Rectal smooth muscle tissue (tissue), 1 donor: ENCODE measurements around the gene MAPK7.

Experiments used
- H3K27ac ChIP-seq: one replicate; pipeline ENCODE4 v1.7.0; 2013; ENCODE audit warnings: low read depth, low read length, inconsistent platforms
- H3K27me3 ChIP-seq: one replicate; pipeline ENCODE4 v1.7.0; 2013; ENCODE audit warnings: low read length; ENCODE audit not compliant: control insufficient read depth, insufficient read depth
- H3K36me3 ChIP-seq: one replicate; pipeline ENCODE4 v1.7.0; 2013; ENCODE audit warnings: low read length; ENCODE audit not compliant: control insufficient read depth, insufficient read depth
- H3K4me1 ChIP-seq: one replicate; pipeline ENCODE4 v1.7.0; 2013; ENCODE audit warnings: low read length; ENCODE audit not compliant: control insufficient read depth, insufficient read depth
- H3K4me3 ChIP-seq: one replicate; pipeline ENCODE4 v1.7.0; 2013; ENCODE audit warnings: low read length
- H3K9ac ChIP-seq: one replicate; pipeline ENCODE4 v1.7.0; 2013; ENCODE audit warnings: low read length

The MAPK7 gene

DNA sequence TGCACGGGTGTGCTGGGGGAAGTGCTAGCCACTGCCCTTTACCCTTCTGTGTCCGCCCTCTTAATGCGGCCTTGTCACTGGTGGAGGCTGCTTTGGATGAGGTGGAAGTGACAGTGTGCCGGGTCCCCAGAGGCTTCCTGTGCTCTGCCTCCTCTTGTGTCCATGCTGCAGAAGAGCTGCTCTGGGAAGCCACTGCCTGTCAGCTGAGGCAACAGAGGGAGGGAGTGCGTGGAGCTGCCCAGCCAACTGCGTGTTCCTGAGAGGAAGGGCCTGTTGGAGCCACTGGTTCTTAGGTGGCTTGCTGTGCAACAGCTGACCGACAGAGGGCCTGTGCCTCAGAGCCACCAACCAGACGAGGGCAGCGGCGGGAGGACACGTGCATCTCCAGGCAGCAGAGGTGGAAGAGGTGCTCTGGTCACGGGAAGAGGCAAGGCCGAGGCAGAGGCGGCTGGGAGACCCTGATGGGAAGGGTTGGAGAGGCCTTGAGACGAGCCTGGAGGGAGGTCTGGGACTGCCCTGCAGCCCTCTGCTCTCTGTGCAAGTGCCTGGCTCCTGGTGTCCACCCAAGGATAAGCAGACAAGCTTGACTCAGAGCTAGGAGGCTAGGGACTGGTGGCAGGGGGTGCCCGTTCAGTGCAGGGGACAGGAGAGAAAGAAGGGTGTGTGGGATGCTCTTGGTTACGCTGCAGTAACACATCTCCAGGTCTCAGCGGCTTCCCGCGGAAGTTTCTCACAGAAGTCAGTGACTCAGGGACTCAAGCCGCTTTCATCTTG, 41.2 kb upstream of the MAPK7 start:
- Histone ChIP-seq H3K27ac (no peak overlapping the region), H3K9ac (no peak overlapping the region), H3K36me3 (no peaks in the 10 kb centered on the region), H3K27me3 (no peaks in the 10 kb centered on the region), H3K4me3 (no peak overlapping the region), H3K4me1 (peaks cover 4% of the 10 kb centered on the region)

DNA sequence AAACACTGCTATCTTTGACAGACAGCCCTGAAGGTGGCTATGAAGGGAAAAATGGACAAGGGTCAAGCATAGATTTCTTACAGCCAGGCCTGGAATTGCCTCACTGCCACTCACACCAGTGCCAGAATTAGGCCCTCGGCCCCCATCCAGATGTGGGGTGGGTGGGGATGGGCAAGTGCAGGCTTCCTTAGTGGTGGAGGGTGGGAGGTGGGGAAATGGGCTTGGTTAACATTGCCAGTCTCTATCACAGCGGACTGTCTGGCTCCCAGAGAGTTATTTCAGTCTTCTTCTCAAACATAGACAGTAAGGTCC, 40.6 kb upstream of the MAPK7 start:
- Histone ChIP-seq H3K4me1 (peaks cover 5% of the 10 kb centered on the region), H3K9ac (no peak overlapping the region), H3K27me3 (no peaks in the 10 kb centered on the region), H3K27ac (no peak overlapping the region), H3K4me3 (no peak overlapping the region), H3K36me3 (no peaks in the 10 kb centered on the region)

DNA sequence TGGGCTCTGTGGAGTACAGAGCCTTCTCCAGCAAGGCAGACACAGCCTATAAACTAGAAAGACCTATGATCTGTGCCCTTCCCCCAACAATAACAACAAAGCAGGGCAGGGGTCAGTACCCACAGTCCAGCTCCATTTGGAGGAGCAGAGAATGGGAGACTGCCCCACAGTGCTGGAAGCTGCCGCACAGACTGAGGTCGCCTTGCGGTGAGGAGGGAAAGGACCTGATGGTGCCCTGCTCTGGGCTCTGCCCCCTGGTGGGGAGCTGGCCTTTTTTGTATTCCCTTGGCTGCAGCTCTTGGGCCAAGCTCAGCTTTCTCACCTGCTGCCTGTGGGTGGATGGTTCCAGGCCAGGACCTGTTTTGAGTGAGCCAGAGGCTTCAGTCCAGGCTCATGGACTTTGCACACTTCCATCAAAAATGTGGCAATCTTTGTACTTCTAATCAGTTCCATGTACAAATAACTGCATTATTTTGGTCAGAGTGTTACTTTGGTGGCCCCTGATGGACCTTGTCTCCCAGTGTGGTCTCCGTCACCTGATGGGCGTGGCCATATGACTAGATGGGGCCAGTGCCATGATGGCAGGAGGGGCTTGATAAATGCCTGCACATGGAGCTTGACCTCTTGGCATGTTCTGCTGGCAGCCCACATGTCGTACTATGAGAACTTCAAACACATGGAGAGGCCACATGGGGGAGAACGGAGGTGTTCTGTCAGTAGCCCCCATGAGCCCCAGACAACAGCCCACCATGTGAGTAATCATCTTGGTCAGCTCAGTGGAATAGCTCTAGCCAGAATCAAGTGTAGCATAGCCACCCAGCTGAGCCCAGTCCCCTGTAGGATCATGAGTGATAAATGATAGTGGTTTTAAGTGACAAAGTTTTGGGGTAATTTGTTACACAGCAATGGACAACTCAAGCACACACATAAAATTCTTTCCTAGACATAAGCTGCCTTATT, 40.0 kb upstream of the MAPK7 start:
- H3K27me3 ChIP-seq = no peaks in the 10 kb centered on the region
- H3K9ac ChIP-seq = no peak overlapping the region
- no peaks in the 10 kb centered on the region for H3K36me3 ChIP-seq
- no peak overlapping the region for H3K27ac ChIP-seq
- H3K4me3 ChIP-seq = no peak overlapping the region
- H3K4me1 ChIP-seq = peaks cover 5% of the 10 kb centered on the region

DNA sequence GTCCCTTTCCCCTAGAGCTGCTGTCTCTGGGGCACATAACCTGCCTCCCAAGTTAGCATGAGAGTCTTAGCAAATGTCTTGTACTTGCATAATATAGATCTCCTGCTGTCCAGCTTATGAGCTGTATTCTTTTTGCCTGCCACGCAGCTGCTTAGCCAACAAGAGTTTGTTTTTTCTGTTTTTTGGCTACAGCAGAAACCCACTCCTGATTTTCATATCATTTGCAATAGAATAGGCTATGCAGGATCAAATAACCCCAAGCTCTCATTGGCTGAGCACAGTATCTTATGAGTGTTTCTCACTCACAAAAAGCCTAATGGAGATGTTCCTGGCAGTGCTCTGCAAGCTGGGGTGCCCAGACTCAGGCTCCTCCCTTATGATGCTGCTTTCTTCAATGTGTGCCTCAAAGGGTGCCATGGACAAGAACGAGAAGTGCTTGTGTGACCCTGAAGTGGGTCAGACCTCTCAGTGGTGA, 38.9 kb upstream of the MAPK7 start:
- Histone ChIP-seq H3K27me3 (no peaks in the 10 kb centered on the region), H3K4me3 (no peak overlapping the region), H3K27ac (no peak overlapping the region), H3K4me1 (peaks cover 5% of the 10 kb centered on the region), H3K9ac (no peak overlapping the region), H3K36me3 (no peaks in the 10 kb centered on the region)

DNA sequence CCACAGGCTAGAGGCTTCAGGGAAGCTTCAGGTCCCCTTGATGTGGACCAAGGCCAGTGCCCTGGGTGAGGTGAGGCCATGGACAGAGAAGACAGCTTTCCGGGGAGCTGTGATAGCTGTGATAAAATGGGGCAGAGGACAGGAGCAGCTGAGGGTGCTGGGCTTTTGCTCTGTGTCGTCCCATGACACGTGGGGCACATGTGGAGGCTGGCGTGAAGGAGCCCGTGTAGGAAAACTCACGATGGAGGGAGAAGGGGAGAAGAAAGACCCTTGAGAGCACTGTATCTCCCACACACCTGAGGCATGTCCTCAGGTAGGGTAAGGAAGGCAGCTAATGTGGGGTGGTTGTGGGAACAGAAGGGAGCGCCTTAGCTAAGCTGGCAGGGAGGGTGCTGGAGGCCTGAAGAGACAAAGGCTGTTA, 37.1 kb upstream of the MAPK7 start:
- no peaks in the 10 kb centered on the region for H3K27me3 ChIP-seq
- peaks cover 12% of the 10 kb centered on the region for H3K4me1 ChIP-seq
- H3K9ac ChIP-seq = no peak overlapping the region
- no peaks in the 10 kb centered on the region for H3K36me3 ChIP-seq
- H3K27ac ChIP-seq = no peak overlapping the region
- H3K4me3 ChIP-seq = no peak overlapping the region

DNA sequence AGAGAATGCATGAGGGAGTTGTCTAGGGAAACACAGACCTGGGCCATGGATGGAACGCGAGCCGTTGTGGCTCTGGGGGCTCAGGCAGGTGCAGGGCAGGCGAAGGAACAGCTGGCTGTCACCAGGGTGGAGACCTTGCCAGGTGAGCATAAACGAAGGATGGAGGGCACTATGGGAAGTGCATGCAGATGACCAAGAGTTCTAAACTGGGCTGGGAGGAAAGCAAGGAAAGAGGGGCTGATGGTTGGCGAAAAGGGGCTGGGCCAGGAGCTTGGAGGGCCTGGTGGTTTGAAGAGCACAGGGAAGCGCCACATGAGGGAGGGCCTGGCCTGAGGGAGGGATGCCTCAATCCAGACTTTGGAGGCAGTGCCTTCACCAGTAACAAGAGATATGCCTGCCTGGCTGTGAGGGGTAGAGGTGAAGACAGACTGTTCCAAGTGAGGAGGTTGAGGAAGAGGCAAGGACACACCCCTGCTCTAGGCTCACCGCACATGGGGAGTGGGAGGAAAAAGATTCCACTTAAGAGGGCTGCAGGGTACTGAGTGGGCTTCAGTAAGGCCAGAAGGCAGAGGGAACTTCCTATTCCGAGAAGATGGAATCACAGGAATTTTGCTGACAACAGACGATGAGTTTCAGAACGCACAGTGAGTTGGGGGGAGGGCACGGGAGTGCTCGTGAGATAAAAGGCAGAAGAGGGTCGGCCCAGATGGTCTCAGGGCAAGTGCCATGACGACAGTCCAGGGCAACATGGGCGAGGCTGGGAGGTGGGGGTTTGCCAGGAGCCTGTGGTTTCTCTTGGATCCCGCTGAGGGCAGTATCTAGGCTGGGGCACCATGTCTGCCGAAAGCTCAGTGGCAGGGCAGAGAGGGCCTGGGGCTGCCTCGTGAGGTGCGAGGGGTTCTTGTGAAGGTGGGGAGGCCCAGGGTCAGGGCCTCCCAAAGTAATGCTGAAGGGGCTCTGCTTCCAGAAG, 36.4 kb upstream of the MAPK7 start:
- no peaks in the 10 kb centered on the region for H3K27me3 ChIP-seq
- no peak overlapping the region for H3K27ac ChIP-seq
- H3K4me1 ChIP-seq = peaks cover 19% of the 10 kb centered on the region
- H3K4me3 ChIP-seq = no peak overlapping the region
- no peak overlapping the region for H3K9ac ChIP-seq
- no peaks in the 10 kb centered on the region for H3K36me3 ChIP-seq

DNA sequence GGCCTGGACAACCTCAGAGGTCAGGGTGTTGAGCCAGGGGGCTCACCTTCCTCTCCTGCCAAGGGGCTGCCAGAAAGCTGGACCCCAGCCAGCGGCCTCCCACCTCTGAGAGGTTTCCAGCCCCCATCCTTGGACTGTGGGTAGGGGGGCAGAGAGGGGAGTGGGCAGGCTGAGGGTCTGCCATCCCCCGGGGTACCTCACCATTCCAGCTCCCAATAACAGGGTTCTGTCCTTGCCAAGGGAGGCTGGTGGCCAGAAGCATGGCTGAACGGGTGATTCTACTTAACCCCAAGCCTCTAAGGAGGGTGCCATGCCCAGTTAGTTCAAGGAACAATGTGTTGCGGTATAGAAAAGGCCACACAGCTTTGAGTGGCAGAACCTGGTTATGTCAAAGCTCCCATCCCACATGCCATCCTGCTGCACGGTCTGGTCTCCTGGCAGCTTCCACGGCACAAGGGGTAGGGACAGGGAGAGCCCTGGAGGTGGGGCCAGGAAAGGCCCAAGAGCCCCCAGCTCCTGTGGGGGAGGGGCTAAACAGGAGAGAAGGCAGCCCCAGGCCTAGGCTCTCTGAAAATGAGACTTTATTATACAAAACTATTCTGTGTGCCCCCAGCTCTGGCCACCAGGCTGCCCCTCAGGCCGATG, 35.6 kb upstream of the MAPK7 start:
- no peak overlapping the region for H3K27ac ChIP-seq
- no peaks in the 10 kb centered on the region for H3K36me3 ChIP-seq
- no peak overlapping the region for H3K9ac ChIP-seq
- H3K4me1 ChIP-seq = peaks cover 24% of the 10 kb centered on the region
- no peaks in the 10 kb centered on the region for H3K27me3 ChIP-seq
- H3K4me3 ChIP-seq = no peak overlapping the region

DNA sequence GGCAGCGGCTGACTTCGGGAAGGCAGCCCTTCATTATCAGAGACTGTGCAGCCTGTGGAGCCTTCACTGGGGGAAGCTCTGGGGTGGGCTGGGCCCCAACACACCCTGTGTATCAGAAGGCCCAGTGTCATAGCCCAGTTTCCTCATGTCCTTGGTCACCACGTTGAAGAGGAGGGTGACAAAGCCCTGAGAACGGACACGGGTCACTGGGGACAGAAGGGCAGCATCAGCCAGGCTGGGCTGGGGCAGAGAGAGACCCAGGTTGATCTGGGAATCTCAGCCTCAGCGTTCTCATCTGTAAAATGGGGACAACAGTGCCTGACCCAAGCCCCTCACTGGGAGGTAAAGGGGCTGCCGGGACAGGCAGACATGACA, 35.1 kb upstream of the MAPK7 start:
- Histone ChIP-seq H3K4me1 (peaks cover 24% of the 10 kb centered on the region), H3K4me3 (no peak overlapping the region), H3K36me3 (no peaks in the 10 kb centered on the region), H3K27ac (no peak overlapping the region), H3K27me3 (no peaks in the 10 kb centered on the region), H3K9ac (no peak overlapping the region)

DNA sequence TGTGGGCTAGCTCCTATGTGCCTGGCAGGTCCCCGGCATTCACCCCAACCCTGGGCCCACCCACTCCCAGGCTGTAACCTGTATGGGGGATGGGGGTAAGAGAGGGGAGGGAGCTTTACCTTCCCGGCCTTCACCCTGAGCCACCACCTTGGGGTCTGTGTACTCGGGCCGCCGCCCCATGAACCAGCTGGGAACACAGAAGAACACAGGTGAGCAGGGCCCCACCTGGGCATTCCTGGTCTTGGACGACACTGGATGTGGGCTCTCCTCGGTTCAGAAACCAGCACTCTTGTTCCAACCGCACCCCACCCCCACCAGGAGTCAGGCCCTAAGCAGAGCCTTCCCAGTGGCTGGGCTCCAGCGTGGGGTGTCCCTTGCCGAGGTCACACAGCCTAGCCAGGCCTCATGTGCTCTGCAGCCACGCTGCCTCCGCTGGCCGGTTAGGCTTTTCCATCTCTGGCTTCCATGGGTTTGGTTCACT, 34.6 kb upstream of the MAPK7 start:
- Histone ChIP-seq H3K36me3 (no peaks in the 10 kb centered on the region), H3K9ac (no peak overlapping the region), H3K27me3 (no peaks in the 10 kb centered on the region), H3K4me3 (no peak overlapping the region), H3K4me1 (peaks cover 24% of the 10 kb centered on the region), H3K27ac (no peak overlapping the region)

DNA sequence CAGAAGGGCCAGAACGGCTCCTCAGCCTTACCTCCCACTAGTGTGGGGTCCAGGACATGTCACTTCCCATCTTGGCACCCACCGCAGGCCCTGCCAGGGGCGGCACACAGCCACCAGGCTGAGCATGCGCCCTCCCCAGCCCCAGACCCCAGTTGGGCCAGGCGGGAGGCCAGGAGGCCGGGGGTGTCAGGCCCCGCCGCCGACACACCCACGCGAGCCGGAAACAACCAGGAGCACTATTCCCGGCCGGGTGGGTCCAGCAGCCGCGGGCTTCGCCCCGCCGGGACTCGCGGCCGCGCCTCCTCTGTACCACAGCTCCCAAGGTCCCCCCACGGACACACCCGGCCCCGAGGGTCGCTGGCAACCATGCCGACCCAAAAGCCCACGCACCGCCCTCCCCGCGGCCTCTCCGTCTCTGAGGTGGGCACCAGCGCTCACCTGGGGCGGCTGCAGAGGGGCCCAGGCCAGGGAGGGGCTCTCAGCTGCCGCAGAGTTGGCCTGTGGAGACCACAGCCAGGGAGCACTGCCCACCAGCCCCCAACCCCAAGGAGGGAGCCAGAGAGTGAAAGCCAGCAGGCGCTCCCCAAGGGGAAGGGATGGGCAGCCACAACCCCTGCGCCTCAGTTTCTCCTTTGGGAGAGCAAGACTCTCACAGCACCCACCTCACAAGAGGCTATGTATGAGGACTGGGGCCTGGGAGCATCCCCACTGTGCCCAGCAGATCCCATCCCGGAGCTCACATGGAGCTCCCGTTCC, 33.8 kb upstream of the MAPK7 start:
- H3K4me1 ChIP-seq = peaks cover 24% of the 10 kb centered on the region
- no peaks in the 10 kb centered on the region for H3K36me3 ChIP-seq

DNA sequence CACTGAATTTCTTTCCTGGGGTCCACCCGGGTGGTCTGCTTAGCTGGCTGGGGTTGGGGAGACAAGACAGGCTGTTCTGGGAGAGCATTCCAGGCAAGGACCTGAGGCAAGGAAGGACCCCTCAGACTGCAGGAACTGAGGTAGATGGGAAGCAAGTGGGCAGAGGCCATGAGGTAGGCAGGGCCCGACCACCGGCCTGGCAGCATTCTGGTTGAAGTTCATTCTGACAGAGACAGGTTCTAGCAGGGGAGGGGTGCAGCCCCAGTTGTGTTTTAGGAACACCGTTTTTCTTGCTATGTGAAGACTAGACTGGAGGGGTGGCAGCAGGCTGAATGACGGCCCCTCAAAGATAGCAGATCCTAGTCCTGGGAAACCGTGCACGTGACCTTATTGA, 33.2 kb upstream of the MAPK7 start:
- H3K4me1 ChIP-seq = peaks cover 24% of the 10 kb centered on the region
- no peak overlapping the region for H3K4me3 ChIP-seq
- H3K27ac ChIP-seq = no peak overlapping the region
- no peaks in the 10 kb centered on the region for H3K36me3 ChIP-seq
- H3K9ac ChIP-seq = no peak overlapping the region
- H3K27me3 ChIP-seq = no peaks in the 10 kb centered on the region

More for the DNA sequence above, 33.8 kb upstream of the MAPK7 start:
- H3K27me3 ChIP-seq = no peaks in the 10 kb centered on the region
- H3K27ac ChIP-seq = no peak overlapping the region
- H3K4me3 ChIP-seq = no peak overlapping the region
- no peak overlapping the region for H3K9ac ChIP-seq
